Uterus (tissue), 4 donors: Measurements from ENCODE around the gene ZDHHC14. TPM values are rescaled to one million over a fixed set of nuclear protein-coding genes. Genes with fewer than 3 reads are reported as not detected.
A peak's percentile ranks its signal among the peaks of the same experiment; 100 is the strongest.

Experiments used
- DNase-seq, 2 donors: peaks; one replicate each; pipeline ENCODE4 v3.0.0-alpha.2; 2019 to 2020
- H3K27ac ChIP-seq, 2 donors: fragments of 200-600 bp; sonication (generic); 1 replicate in 1 of 2; 2 replicates in 1 of 2; pipeline ENCODE4 v1.5.1; 2016 to 2018
- H3K27me3 ChIP-seq, 2 donors: fragments of 200-600 bp; sonication (generic); one replicate each; pipeline ENCODE4 v1.5.1; 2018 to 2019; ENCODE audit warnings: control low read depth in 1 of 2
- H3K36me3 ChIP-seq, 2 donors: fragments of 200-600 bp; sonication (generic); one replicate each; pipeline ENCODE4 v1.5.1; 2019; ENCODE audit warnings: control low read depth in 1 of 2
- H3K4me1 ChIP-seq, 2 donors: fragments of 200-600 bp; sonication (generic); one replicate each; pipeline ENCODE4 v1.5.1; 2018 to 2019; ENCODE audit warnings: control low read depth in 1 of 2
- H3K4me3 ChIP-seq, 2 donors: fragments of 200-600 bp; sonication (generic); 1 replicate in 1 of 2; 2 replicates in 1 of 2; pipeline ENCODE4 v1.5.1; 2018 to 2019; ENCODE audit warnings: mild to moderate bottlenecking in 1 of 2
- H3K9me3 ChIP-seq, 2 donors: fragments of 200-600 bp; sonication (generic); one replicate each; pipeline ENCODE4 v1.5.1; 2019; ENCODE audit warnings: control low read depth in 1 of 2
- POLR2A ChIP-seq, 2 donors: fragments of 450-650 bp; IDR thresholded peaks; one replicate each; pipeline ENCODE4 v1.6.1; 2016; ENCODE audit warnings: antibody characterized with exemption in 2 of 2, mild to moderate bottlenecking in 1 of 2, moderate library complexity in 1 of 2
- intact Hi-C: fragments of 100-400 bp; cut with DNase I; formaldehyde crosslinking; loops from one replicate; pipeline ENCODE4 v1.15.1; 2023; ENCODE audit warnings: low total_unique reads
- total RNA-seq, 4 donors: library from RNA; depleted of rRNA in 3 of 4; stranded (reverse); fragments of >200 nt in 3 of 4; gene quantifications; one replicate each; pipeline versions ENCODE4 v1.1.0 to v1.2.4, GENCODE V29; 2014 to 2023
- TF ChIP-seq, protein P1 (sequence below), 4 experiments: fragments of 200-600 bp in 2 of 4; fragments of 450-650 bp in 2 of 4; sonication (generic) in 2 of 4; IDR thresholded peaks; one replicate each; pipeline ENCODE4 v1.5.1; 2016 to 2019; ENCODE audit warnings: antibody characterized with exemption in 4 of 4, mild to moderate bottlenecking in 2 of 4, moderate library complexity in 1 of 4
- donor health status: DM: yes; HTN: yes; CAD: no.

ZDHHC14 gene
- total RNA-seq, 4 donors from 2014 or later = 5.6 to 28.3 (median 12.9) TPM

DNA sequence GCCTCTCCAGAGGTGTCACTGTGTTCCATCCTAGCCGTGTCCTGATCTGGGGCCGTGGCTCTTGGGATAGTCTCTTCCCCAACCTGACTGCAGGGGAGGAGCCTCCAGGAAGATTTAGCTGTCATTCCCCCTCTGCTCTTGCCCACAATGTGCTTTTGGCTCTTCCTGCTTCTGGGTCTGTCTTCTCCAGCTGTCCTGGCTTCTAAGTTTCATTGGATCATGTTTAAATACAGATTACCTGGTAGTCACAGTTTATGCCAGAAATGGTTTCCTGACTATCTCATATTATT lies 139.1 kb downstream of the ZDHHC14 start:
- DNase-seq = no peak
- no peak for TF ChIP-seq POLR2A (IDR thresholded peaks at IDR 0.05)
- TF ChIP-seq, protein P1, sequence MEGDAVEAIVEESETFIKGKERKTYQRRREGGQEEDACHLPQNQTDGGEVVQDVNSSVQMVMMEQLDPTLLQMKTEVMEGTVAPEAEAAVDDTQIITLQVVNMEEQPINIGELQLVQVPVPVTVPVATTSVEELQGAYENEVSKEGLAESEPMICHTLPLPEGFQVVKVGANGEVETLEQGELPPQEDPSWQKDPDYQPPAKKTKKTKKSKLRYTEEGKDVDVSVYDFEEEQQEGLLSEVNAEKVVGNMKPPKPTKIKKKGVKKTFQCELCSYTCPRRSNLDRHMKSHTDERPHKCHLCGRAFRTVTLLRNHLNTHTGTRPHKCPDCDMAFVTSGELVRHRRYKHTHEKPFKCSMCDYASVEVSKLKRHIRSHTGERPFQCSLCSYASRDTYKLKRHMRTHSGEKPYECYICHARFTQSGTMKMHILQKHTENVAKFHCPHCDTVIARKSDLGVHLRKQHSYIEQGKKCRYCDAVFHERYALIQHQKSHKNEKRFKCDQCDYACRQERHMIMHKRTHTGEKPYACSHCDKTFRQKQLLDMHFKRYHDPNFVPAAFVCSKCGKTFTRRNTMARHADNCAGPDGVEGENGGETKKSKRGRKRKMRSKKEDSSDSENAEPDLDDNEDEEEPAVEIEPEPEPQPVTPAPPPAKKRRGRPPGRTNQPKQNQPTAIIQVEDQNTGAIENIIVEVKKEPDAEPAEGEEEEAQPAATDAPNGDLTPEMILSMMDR (IDR thresholded peaks at IDR 0.05) = no peak
- H3K27me3 ChIP-seq = no peaks in the 10 kb centered on the region
- H3K4me3 ChIP-seq = no peak overlapping the region
- no peaks in the 10 kb centered on the region for H3K36me3 ChIP-seq
- H3K4me1 ChIP-seq = no peaks in the 10 kb centered on the region
- no peaks in the 10 kb centered on the region for H3K9me3 ChIP-seq
- H3K27ac ChIP-seq = peak overlapping the region in 1 of 2 donors; percentile 73
- intact Hi-C loops = no loop called here

DNA sequence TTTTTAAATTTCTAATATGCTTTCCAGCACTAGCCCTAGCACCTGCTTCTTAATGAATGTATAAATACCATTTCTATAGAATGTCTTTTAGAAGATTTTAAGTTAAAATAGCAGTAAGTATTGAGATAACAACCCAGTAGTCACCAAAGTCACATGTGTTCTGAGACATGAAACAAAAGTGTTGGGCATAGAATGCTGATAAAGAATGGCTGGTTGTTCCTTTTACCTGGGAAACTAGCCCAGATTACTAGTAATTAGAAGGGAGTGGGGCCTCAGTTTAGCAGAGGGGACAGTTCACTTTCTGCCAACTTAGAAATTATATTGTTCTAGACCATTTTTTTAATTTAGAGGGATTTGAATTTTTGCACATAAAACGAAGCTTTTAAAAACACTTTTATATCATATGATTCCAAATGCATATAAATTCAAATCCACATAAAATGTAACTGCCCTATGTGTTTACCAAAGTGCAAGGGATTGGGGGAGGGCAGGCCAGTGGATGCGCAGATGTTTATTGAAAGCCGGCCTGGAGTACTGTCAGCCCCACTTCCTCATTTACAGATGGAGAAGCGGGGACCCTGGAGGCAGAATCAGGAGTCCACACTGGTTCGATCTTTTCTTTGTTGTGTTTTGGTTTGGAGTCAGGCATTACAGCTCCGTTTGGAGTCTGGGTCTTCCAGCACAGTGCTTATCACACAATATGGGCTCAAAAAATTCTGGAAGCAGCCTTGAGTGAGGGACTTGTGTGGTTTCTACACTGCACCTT lies 139.8 kb downstream of the ZDHHC14 start:
- H3K27ac ChIP-seq = no peak overlapping the region
- no peaks in the 10 kb centered on the region for H3K9me3 ChIP-seq
- no peaks in the 10 kb centered on the region for H3K27me3 ChIP-seq
- no peak for DNase-seq
- TF ChIP-seq POLR2A (IDR thresholded peaks at IDR 0.05) = no peak
- TF ChIP-seq, protein P1 (IDR thresholded peaks at IDR 0.05) = no peak
- H3K4me3 ChIP-seq = no peak overlapping the region
- intact Hi-C loops = no loop called here
- H3K4me1 ChIP-seq = no peaks in the 10 kb centered on the region
- no peaks in the 10 kb centered on the region for H3K36me3 ChIP-seq

DNA sequence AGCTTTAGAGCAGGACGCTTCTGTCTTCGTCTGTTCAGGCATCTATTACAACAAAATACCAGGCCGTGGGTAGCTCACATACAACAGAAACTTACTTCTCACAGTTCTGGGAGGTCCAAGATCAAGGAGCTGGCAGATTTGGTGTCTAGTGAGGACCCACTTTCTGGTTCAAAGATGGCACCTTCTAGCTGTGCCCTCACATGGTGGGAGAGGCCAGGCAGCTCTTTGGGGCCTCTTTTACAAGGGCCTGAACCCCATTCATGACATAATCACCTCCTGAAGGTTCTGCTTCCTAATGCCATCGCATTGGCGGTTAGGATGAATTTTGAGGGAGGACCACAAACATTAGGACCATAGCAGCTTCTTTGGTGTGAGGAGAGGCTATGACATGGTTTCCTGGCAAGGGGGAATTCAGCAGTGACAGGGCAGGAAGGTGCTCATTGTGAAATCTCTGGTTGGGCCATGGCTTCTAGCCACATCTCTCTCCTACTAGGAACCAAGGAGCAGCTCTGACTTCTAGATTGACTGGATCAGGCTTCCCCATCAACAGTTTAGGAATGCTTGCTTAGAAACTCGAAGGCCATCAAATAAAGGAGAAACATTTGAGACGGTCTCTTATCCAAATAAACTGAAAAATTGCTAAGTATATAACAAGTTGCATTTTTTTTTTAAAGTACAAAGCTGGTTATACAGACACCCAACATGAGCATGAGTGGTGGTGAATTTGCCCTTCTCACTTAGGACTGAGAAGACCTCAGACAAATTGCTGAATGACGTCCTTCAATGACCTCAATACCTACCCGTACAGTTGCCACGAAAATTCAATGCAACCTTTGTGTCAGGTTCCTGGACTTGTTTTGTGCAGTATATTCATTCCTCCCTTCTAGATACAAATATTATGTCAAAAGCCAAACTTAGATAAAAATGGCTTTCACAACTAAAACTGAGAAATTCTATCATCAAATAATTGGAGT lies 140.7 kb downstream of the ZDHHC14 start:
- intact Hi-C loops = no loop called here
- H3K27ac ChIP-seq = no peak overlapping the region
- H3K4me3 ChIP-seq = no peak overlapping the region
- H3K36me3 ChIP-seq = no peaks in the 10 kb centered on the region
- H3K27me3 ChIP-seq = no peaks in the 10 kb centered on the region
- H3K9me3 ChIP-seq = no peaks in the 10 kb centered on the region
- TF ChIP-seq, protein P1 (IDR thresholded peaks at IDR 0.05) = no peak
- TF ChIP-seq POLR2A (IDR thresholded peaks at IDR 0.05) = no peak
- H3K4me1 ChIP-seq = no peaks in the 10 kb centered on the region
- no peak for DNase-seq

DNA sequence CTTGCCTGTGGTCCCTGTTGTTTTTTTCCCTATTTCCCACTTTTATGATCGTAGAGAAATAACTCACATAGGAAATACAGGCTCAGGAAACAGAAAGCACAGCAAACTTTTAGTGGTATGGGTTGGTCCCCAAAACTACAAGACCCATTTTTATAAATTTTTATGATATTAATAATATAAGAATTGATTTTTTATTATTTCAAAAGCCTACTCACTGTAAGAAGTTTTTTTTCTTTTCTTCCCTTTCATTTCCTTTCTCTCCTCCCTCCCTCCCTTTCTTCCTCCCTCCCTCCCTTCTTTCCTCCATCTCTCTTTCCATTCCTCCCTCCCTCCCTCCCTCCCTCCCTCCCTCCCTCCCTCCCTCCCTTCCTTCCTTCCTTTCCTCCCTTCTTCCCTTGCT lies 141.5 kb downstream of the ZDHHC14 start:
- DNase-seq = no peak
- TF ChIP-seq, protein P1 (IDR thresholded peaks at IDR 0.05) = no peak
- TF ChIP-seq POLR2A (IDR thresholded peaks at IDR 0.05) = no peak
- Histone ChIP-seq H3K27me3 (no peaks in the 10 kb centered on the region), H3K36me3 (no peaks in the 10 kb centered on the region), H3K4me1 (no peaks in the 10 kb centered on the region), H3K4me3 (no peak overlapping the region), H3K9me3 (no peaks in the 10 kb centered on the region), H3K27ac (no peak overlapping the region)
- intact Hi-C loops = no loop called here

DNA sequence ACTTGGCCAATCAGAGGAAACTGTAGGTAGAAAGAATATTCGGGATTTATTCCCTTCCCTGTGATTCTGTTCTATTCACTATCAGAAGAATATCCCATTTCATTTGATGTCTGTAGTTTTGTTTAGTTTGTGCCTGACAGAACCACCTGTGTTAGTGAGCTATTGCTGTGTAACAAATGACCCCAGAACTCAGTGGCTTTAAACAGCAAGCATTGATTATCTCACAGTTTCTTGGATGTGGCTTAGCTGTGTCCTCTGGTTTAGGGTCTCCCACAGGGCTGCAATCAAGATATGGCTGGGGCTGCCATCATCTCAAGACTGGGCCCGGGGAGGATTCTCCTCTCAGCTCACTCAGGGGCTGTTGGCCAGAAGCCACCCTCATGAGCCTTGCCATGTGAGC lies 143.7 kb downstream of the ZDHHC14 start:
- intact Hi-C loops = no loop called here
- no peaks in the 10 kb centered on the region for H3K27me3 ChIP-seq
- no peak overlapping the region for H3K27ac ChIP-seq
- H3K4me1 ChIP-seq = no peaks in the 10 kb centered on the region
- no peaks in the 10 kb centered on the region for H3K9me3 ChIP-seq
- DNase-seq = no peak
- TF ChIP-seq POLR2A (IDR thresholded peaks at IDR 0.05) = no peak
- TF ChIP-seq, protein P1 (IDR thresholded peaks at IDR 0.05) = no peak
- H3K36me3 ChIP-seq = no peaks in the 10 kb centered on the region
- no peak overlapping the region for H3K4me3 ChIP-seq
